ENCODE data around the gene ECT2L. TPM values are rescaled to one million over a fixed set of nuclear protein-coding genes. Genes with fewer than 3 reads are reported as not detected.

ECT2L gene
- total RNA-seq, 1 donor from 2014 or later = not detected

DNA sequence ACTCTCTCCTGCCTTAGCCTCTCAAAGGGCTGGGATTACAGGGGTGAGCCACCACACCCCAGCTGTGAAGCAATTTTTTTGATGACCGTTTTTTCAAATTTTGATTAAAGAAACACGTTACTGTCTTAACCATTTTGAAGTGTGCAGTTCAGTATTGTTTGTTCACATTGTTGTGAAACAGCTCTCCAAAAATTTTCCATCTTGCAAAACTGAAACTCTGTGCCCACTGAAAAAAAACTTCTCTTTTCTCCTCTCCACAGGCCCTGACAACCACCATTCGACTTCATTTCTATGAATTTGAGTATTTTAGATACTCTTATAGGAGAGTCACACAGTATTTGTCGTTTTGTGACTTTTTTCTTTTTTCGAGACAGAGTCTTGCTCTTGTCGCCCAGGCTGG lies 53.9 kb downstream of the ECT2L start:
- Mint-ChIP-seq H3K4me3 (ENCODE audit: unreplicated experiment) (no peak overlapping the region), H3K27ac (ENCODE audit: unreplicated experiment) (no peak overlapping the region), H3K36me3 (ENCODE audit: low read depth, unreplicated experiment) (no peaks in the 10 kb centered on the region), H3K9me3 (ENCODE audit: unreplicated experiment) (no peaks in the 10 kb centered on the region), H3K4me1 (ENCODE audit: unreplicated experiment) (no peaks in the 10 kb centered on the region), H3K27me3 (ENCODE audit: unreplicated experiment) (no peaks in the 10 kb centered on the region)
- DNase-seq (ENCODE audit: low spot score) = no peak
- TF ChIP-seq, protein P1, sequence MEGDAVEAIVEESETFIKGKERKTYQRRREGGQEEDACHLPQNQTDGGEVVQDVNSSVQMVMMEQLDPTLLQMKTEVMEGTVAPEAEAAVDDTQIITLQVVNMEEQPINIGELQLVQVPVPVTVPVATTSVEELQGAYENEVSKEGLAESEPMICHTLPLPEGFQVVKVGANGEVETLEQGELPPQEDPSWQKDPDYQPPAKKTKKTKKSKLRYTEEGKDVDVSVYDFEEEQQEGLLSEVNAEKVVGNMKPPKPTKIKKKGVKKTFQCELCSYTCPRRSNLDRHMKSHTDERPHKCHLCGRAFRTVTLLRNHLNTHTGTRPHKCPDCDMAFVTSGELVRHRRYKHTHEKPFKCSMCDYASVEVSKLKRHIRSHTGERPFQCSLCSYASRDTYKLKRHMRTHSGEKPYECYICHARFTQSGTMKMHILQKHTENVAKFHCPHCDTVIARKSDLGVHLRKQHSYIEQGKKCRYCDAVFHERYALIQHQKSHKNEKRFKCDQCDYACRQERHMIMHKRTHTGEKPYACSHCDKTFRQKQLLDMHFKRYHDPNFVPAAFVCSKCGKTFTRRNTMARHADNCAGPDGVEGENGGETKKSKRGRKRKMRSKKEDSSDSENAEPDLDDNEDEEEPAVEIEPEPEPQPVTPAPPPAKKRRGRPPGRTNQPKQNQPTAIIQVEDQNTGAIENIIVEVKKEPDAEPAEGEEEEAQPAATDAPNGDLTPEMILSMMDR (IDR thresholded peaks at IDR 0.05; ENCODE audit: unreplicated experiment) = no peak

DNA sequence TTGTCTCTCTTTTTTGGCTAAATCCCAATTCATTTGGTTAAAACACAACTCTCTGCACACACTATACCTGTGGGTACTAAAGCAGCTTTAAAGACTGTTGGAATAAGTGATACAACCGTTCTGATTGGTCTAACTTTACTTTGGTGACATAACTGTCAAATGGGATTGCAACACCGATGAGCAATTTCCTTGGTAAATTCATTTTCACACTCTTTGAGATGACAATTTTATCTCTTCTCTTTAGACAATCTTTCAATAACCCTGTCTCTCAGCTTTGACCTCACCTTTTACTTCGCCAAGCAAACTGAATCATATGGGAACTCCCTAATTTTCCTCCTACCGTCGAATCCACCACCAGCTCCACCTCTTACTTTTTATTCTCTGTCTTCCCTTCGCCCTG lies 60.8 kb downstream of the ECT2L start:
- Mint-ChIP-seq H3K4me3 (ENCODE audit: unreplicated experiment) (no peak overlapping the region), H3K4me1 (ENCODE audit: unreplicated experiment) (peaks cover 5% of the 10 kb centered on the region), H3K27me3 (ENCODE audit: unreplicated experiment) (no peaks in the 10 kb centered on the region), H3K27ac (ENCODE audit: unreplicated experiment) (no peak overlapping the region), H3K36me3 (ENCODE audit: low read depth, unreplicated experiment) (no peaks in the 10 kb centered on the region), H3K9me3 (ENCODE audit: unreplicated experiment) (no peaks in the 10 kb centered on the region)
- TF ChIP-seq, protein P1 (IDR thresholded peaks at IDR 0.05; ENCODE audit: unreplicated experiment) = no peak
- no peak for DNase-seq (ENCODE audit: low spot score)

DNA sequence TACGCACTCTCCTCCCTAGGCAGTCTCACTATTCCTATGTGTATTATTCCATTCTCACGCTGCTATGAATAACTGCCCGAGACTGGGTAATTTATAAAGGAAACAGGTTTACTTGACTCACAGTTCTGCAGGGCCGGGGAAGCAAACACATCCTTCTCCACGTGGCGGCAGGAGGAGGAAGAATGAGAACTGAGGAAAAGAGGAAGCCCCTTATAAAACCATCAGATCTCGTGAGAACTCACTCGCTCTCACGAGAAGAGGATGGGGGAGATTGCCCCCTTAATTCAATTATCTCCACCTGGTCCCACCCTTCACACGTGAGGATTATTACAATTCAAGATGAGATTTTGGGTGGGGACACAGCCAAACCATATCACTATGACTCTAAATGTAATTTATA lies 61.9 kb downstream of the ECT2L start:
- Mint-ChIP-seq H3K27ac (ENCODE audit: unreplicated experiment) (no peak overlapping the region), H3K4me1 (ENCODE audit: unreplicated experiment) (peaks cover 5% of the 10 kb centered on the region), H3K36me3 (ENCODE audit: low read depth, unreplicated experiment) (no peaks in the 10 kb centered on the region), H3K27me3 (ENCODE audit: unreplicated experiment) (no peaks in the 10 kb centered on the region), H3K9me3 (ENCODE audit: unreplicated experiment) (no peaks in the 10 kb centered on the region), H3K4me3 (ENCODE audit: unreplicated experiment) (no peak overlapping the region)
- TF ChIP-seq, protein P1 (IDR thresholded peaks at IDR 0.05; ENCODE audit: unreplicated experiment) = no peak
- no peak for DNase-seq (ENCODE audit: low spot score)

DNA sequence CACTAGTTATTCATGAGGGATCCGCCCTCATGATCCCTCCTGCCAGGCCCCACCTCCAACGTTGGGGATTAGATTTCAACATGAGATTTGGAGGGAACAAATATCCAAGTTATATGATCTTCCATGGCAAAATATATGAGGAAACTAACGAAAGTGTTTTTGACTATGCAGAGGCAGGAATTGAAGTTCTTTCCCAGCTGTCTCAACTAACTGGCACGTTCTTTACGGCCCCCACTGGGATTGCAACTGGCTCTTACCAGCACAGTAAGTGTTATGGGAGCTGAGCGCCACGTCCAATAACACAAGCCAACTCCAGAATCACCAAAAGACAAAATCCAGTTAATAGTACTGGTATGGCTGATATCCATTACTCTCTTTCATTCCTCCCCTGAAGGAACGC lies 66.6 kb downstream of the ECT2L start:
- Mint-ChIP-seq H3K4me3 (ENCODE audit: unreplicated experiment) (no peak overlapping the region), H3K27ac (ENCODE audit: unreplicated experiment) (no peak overlapping the region), H3K36me3 (ENCODE audit: low read depth, unreplicated experiment) (no peaks in the 10 kb centered on the region), H3K4me1 (ENCODE audit: unreplicated experiment) (peaks cover 3% of the 10 kb centered on the region), H3K9me3 (ENCODE audit: unreplicated experiment) (no peaks in the 10 kb centered on the region), H3K27me3 (ENCODE audit: unreplicated experiment) (no peaks in the 10 kb centered on the region)
- TF ChIP-seq, protein P1 (IDR thresholded peaks at IDR 0.05; ENCODE audit: unreplicated experiment) = no peak
- DNase-seq (ENCODE audit: low spot score) = no peak

DNA sequence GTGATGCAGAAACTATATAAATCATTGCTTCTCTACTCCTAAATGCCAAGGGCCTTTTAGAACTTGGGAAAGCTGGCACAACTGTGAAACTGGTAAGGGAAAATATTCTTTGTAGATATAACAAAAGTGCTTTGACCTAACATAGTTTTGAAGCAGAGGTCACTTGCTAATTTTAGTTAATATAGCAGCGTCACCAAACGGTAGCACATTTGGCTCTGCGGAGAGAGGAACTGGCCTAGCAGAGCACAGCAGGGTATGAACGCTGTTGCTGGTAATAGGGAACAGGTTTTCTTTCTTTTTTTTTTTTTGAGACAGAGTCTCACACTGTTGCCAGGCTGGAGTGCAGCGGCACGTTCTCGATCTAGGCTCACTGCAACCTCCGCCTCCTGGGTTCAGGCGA lies 67.4 kb downstream of the ECT2L start:
- no peaks in the 10 kb centered on the region for H3K36me3 Mint-ChIP-seq (ENCODE audit: low read depth, unreplicated experiment)
- H3K27me3 Mint-ChIP-seq (ENCODE audit: unreplicated experiment) = no peaks in the 10 kb centered on the region
- TF ChIP-seq, protein P1 (IDR thresholded peaks at IDR 0.05; ENCODE audit: unreplicated experiment) = no peak
- H3K4me1 Mint-ChIP-seq (ENCODE audit: unreplicated experiment) = peaks cover under 1% of the 10 kb centered on the region
- no peak overlapping the region for H3K27ac Mint-ChIP-seq (ENCODE audit: unreplicated experiment)
- no peak for DNase-seq (ENCODE audit: low spot score)
- no peak overlapping the region for H3K4me3 Mint-ChIP-seq (ENCODE audit: unreplicated experiment)
- no peaks in the 10 kb centered on the region for H3K9me3 Mint-ChIP-seq (ENCODE audit: unreplicated experiment)

All from endothelial cell (in vitro differentiated cells).